ENCODE results near the gene HEPH. TPM values are rescaled to one million over a fixed set of nuclear protein-coding genes. Genes with fewer than 3 reads are reported as not detected.
"Not testable (repeated sequence)": the region's sequence is repeated elsewhere in the genome, so short reads cannot be mapped to it uniquely, and the experiment has no call there.

The HEPH gene
- total RNA-seq, 1 donor from 2014 or later, result 0.50 TPM

DNA sequence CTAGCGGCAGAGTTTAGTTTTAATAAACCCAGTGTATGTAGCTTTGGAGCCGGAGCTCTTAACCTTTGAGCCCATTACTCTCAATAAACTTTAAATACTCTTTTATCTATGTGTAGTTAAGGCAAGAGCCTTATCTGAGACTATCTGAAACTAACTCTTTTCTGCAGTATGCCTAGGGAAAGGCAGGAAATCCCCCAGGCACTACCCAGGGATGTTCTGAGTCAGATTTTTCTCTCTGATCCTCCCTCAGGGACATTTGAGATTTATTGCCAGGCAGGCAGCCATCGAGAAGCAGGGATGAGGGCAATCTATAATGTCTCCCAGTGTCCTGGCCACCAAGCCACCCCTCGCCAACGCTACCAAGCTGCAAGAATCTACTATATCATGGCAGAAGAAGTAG, 39.1 kb downstream of the HEPH start:
- TF ChIP-seq, protein P1, sequence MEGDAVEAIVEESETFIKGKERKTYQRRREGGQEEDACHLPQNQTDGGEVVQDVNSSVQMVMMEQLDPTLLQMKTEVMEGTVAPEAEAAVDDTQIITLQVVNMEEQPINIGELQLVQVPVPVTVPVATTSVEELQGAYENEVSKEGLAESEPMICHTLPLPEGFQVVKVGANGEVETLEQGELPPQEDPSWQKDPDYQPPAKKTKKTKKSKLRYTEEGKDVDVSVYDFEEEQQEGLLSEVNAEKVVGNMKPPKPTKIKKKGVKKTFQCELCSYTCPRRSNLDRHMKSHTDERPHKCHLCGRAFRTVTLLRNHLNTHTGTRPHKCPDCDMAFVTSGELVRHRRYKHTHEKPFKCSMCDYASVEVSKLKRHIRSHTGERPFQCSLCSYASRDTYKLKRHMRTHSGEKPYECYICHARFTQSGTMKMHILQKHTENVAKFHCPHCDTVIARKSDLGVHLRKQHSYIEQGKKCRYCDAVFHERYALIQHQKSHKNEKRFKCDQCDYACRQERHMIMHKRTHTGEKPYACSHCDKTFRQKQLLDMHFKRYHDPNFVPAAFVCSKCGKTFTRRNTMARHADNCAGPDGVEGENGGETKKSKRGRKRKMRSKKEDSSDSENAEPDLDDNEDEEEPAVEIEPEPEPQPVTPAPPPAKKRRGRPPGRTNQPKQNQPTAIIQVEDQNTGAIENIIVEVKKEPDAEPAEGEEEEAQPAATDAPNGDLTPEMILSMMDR (IDR thresholded peaks at IDR 0.05), result no peak
- Mint-ChIP-seq H3K27ac (ENCODE audit: unreplicated experiment) (no peak overlapping the region), H3K4me3 (ENCODE audit: unreplicated experiment) (no peak overlapping the region), H3K4me1 (ENCODE audit: low read depth) (no peaks in the 10 kb centered on the region), H3K36me3 (ENCODE audit: low read depth) (no peaks in the 10 kb centered on the region), H3K9me3 (ENCODE audit: low read depth) (peaks cover 3% of the 10 kb centered on the region), H3K27me3 (ENCODE audit: low read depth) (no peaks in the 10 kb centered on the region)
- DNase-seq (ENCODE audit: low spot score), result no peak

DNA sequence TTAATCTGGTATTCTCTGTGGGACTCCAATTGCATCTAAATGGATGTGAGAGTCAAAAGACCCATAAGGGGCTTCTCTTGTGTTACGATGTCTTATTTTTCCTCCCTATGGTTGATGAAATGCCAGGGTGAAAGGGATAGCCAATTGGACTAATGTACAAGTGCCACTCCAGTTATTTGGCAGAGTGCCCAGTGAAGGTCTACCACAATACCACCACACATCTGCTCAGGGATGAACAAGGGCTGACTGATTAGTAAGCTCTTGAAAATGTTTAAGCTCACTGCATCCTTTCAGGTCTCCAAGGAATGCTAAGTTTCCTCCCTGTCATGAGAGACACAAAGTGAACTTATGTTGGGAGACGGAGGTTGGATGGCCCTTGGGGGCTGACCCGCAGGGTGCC, 57.8 kb downstream of the HEPH start:
- DNase-seq (ENCODE audit: low spot score), result no peak
- H3K36me3 Mint-ChIP-seq (ENCODE audit: low read depth), result no peaks in the 10 kb centered on the region
- H3K4me1 Mint-ChIP-seq (ENCODE audit: low read depth), result no peaks in the 10 kb centered on the region
- no peaks in the 10 kb centered on the region for H3K27me3 Mint-ChIP-seq (ENCODE audit: low read depth)
- no peak overlapping the region for H3K27ac Mint-ChIP-seq (ENCODE audit: unreplicated experiment)
- TF ChIP-seq, protein P1 (IDR thresholded peaks at IDR 0.05), result no peak
- peaks cover 47% of the 10 kb centered on the region for H3K9me3 Mint-ChIP-seq (ENCODE audit: low read depth)
- H3K4me3 Mint-ChIP-seq (ENCODE audit: unreplicated experiment), result no peak overlapping the region

DNA sequence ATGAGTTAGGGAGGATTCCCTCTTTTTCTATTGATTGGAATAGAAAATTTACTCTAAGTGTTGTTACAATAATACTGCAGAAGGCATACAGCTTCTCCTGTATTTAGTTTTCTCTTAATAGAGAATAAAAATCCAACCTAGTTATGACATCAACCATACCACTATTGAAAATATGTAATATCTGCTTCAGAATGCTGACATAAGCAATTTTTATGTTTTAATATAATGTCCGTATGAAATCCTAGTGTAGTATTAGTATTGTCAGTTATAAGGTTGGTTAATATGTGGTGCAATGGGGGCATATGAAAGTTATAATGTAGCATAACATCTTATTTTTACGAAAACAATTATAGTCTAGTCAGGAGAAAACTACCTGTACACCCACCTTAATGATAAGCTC, 68.2 kb downstream of the HEPH start:
- H3K27ac Mint-ChIP-seq (ENCODE audit: unreplicated experiment), result no peak overlapping the region
- H3K4me3 Mint-ChIP-seq (ENCODE audit: unreplicated experiment), result no peak overlapping the region
- no peaks in the 10 kb centered on the region for H3K4me1 Mint-ChIP-seq (ENCODE audit: low read depth)
- peaks cover 46% of the 10 kb centered on the region for H3K9me3 Mint-ChIP-seq (ENCODE audit: low read depth)
- TF ChIP-seq, protein P1 (IDR thresholded peaks at IDR 0.05), result no peak
- no peaks in the 10 kb centered on the region for H3K36me3 Mint-ChIP-seq (ENCODE audit: low read depth)
- DNase-seq (ENCODE audit: low spot score), result no peak
- no peaks in the 10 kb centered on the region for H3K27me3 Mint-ChIP-seq (ENCODE audit: low read depth)

DNA sequence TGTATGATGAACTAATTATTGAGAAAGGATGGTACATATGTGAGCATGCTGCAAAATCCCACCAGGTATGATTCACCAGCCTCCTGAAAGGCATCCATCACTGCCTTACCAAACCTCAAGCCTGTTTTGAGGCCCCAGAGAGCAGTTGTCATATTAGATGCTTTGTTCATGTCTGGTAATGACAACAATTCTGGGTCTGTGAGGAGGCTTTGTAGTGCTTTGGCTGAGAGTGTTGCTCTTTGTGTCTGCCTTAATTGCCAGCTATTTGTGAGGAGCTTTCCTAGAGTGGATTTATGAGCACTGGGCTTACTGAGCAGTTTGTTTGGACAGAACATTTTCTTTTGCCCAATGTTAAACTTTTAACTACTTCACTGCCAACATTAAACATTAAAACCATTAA, 69.2 kb downstream of the HEPH start:
- DNase-seq (ENCODE audit: low spot score), result no peak
- H3K27me3 Mint-ChIP-seq (ENCODE audit: low read depth), result no peaks in the 10 kb centered on the region

DNA sequence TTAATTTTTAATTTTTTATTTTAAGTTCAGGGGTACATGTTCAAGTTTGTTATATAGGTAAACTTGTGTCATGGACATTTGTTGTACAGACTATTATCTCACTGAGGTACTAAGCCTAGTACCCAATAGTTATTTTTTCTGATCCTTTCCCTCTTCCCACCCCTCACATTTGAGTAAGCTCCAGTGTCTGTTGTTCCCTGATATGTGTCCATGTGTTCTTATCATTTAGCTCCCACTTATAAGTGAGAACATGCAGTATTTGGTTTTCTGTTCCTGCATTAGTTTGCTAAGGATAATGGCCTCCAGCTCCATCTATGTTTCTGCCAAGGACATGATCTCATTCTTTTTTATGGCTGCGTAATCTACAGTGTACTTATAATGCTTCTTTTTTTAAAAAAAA, 69.9 kb downstream of the HEPH start:
- peaks cover 45% of the 10 kb centered on the region for H3K9me3 Mint-ChIP-seq (ENCODE audit: low read depth)

More for the DNA sequence above, 69.2 kb downstream of the HEPH start:
- Mint-ChIP-seq H3K4me3 (ENCODE audit: unreplicated experiment) (no peak overlapping the region), H3K4me1 (ENCODE audit: low read depth) (no peaks in the 10 kb centered on the region), H3K27ac (ENCODE audit: unreplicated experiment) (no peak overlapping the region), H3K36me3 (ENCODE audit: low read depth) (no peaks in the 10 kb centered on the region), H3K9me3 (ENCODE audit: low read depth) (peaks cover 48% of the 10 kb centered on the region)
- TF ChIP-seq, protein P1 (IDR thresholded peaks at IDR 0.05), result no peak

DNA sequence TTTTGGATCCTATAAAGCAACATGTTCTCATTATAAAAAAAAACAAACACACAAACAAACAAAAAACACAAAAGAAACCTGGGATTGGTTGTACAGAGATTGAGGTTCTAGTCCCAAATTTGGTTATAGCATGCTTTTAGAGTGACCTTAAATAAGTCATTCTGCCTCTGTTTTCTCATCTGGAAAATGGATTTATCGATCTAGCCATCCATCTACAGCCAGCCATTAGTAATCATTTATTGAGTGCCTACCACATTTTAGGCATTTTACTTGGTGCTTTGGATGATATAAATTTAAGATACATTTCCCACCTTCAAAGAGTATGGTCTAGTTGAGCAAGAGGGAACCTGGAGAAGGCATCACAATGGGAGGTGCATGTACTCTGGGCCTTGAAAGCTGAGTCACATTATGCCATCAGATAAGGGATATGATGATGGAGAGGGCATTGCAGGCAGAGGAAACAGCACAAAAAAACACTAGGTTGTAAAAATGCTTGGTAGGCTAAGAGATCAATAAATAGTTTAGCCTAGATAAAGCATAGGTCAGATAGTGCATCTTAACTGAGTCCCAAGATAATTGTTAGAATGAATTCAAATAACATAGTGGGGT, 91.4 kb downstream of the HEPH start:
- no peak for DNase-seq (ENCODE audit: low spot score)
- TF ChIP-seq, protein P1 (IDR thresholded peaks at IDR 0.05), result no peak
- Mint-ChIP-seq H3K9me3 (ENCODE audit: low read depth) (peaks cover 70% of the 10 kb centered on the region), H3K4me3 (ENCODE audit: unreplicated experiment) (no peak overlapping the region), H3K27ac (ENCODE audit: unreplicated experiment) (no peak overlapping the region), H3K36me3 (ENCODE audit: low read depth) (no peaks in the 10 kb centered on the region), H3K27me3 (ENCODE audit: low read depth) (no peaks in the 10 kb centered on the region), H3K4me1 (ENCODE audit: low read depth) (no peaks in the 10 kb centered on the region)

More for the DNA sequence above, 69.9 kb downstream of the HEPH start:
- DNase-seq (ENCODE audit: low spot score); H3K36me3 Mint-ChIP-seq (ENCODE audit: low read depth); H3K27ac Mint-ChIP-seq (ENCODE audit: unreplicated experiment); H3K4me3 Mint-ChIP-seq (ENCODE audit: unreplicated experiment); H3K27me3 Mint-ChIP-seq (ENCODE audit: low read depth); H3K4me1 Mint-ChIP-seq (ENCODE audit: low read depth): not testable (repeated sequence)

Data from chondrocyte (in vitro differentiated cells).